ENCODE results near the gene PRPF8. TPM values are rescaled to one million over a fixed set of nuclear protein-coding genes. Genes with fewer than 3 reads are reported as not detected.
A peak's percentile ranks its signal among the peaks of the same experiment; 100 is the strongest.

The PRPF8 gene
- total and polyA plus RNA-seq, 2 of the 13 experiments (the other 11 are each of a cell fraction or from before 2014, with no cell fraction given), result 112 to 179 TPM

DNA sequence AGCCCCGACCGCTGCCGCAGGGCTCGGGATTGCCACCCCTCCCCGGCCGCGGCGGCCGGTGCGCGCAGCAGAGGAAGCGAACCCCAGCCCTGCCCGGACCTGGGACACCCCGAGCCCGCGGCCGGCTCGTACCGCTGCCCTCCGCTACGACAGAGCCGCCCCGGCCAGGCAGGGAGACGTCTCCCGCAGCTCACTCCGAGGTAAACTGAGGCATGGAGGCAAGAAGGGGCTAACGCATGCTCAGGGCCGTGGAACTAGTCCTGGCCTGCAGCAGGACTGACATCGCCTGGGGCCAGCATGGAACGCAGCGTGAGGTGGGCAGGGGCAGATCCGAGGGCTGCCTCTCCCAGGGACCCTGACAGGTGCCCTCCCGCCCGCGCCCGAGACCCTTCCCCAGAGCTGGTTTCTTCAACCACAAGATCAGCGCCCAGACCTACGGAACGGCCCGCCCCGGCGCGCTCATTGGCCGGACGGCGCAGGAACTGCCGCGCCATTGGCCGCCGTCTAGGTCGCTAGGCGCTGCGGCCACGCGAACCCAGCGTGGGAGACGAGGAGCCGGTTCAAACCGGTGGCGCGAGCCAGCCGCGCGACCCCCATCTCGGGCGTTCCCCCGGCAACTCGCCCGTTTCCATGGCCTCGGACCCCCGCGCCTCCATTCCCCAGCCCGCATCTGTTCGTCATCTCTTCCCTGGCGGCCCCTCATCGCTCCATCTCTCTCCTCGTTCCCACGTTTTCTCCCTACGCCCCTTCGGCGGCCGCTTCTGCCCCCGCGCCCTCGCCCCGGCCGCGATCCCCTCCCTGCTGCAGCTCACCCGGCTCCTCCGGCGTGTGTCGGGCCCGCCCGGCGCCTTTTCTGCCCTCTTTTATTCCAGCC lies 56.4 kb downstream of the PRPF8 start, which contains the start of gene SLC43A2 (continued):
- TF ChIP-seq, protein P1, sequence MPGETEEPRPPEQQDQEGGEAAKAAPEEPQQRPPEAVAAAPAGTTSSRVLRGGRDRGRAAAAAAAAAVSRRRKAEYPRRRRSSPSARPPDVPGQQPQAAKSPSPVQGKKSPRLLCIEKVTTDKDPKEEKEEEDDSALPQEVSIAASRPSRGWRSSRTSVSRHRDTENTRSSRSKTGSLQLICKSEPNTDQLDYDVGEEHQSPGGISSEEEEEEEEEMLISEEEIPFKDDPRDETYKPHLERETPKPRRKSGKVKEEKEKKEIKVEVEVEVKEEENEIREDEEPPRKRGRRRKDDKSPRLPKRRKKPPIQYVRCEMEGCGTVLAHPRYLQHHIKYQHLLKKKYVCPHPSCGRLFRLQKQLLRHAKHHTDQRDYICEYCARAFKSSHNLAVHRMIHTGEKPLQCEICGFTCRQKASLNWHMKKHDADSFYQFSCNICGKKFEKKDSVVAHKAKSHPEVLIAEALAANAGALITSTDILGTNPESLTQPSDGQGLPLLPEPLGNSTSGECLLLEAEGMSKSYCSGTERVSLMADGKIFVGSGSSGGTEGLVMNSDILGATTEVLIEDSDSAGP (CRISPR knock-in tag; IDR thresholded peaks at IDR 0.05; ENCODE audit: borderline replicate concordance), result peak; percentile 84
- no peak for TF ChIP-seq ZNF781 (CRISPR knock-in tag; IDR thresholded peaks at IDR 0.05; ENCODE audit: borderline replicate concordance, not compliant biosample characterization)
- TF ChIP-seq ZFP41 (CRISPR knock-in tag; IDR thresholded peaks at IDR 0.05; ENCODE audit: borderline replicate concordance), result 0 out of 2 replicates have a peak, but pooled peaks have one; percentile 30
- TF ChIP-seq, protein P2, sequence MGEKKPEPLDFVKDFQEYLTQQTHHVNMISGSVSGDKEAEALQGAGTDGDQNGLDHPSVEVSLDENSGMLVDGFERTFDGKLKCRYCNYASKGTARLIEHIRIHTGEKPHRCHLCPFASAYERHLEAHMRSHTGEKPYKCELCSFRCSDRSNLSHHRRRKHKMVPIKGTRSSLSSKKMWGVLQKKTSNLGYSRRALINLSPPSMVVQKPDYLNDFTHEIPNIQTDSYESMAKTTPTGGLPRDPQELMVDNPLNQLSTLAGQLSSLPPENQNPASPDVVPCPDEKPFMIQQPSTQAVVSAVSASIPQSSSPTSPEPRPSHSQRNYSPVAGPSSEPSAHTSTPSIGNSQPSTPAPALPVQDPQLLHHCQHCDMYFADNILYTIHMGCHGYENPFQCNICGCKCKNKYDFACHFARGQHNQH (CRISPR knock-in tag; IDR thresholded peaks at IDR 0.05), result peak; percentile 48; the same call in 1 of the 2 replicates
- no peak; the same call in 1 of the 2 replicates for TF ChIP-seq KAT7 (CRISPR knock-in tag; IDR thresholded peaks at IDR 0.05; ENCODE audit: borderline replicate concordance)
- TF ChIP-seq, protein P3, sequence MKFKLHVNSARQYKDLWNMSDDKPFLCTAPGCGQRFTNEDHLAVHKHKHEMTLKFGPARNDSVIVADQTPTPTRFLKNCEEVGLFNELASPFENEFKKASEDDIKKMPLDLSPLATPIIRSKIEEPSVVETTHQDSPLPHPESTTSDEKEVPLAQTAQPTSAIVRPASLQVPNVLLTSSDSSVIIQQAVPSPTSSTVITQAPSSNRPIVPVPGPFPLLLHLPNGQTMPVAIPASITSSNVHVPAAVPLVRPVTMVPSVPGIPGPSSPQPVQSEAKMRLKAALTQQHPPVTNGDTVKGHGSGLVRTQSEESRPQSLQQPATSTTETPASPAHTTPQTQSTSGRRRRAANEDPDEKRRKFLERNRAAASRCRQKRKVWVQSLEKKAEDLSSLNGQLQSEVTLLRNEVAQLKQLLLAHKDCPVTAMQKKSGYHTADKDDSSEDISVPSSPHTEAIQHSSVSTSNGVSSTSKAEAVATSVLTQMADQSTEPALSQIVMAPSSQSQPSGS (CRISPR knock-in tag; IDR thresholded peaks at IDR 0.05), result no peak
- no peak for TF ChIP-seq ZNF644 (CRISPR knock-in tag; IDR thresholded peaks at IDR 0.05; ENCODE audit: low read depth)
- no peak for TF ChIP-seq LCORL (IDR thresholded peaks at IDR 0.05)
- TF ChIP-seq LCORL (CRISPR knock-in tag; IDR thresholded peaks at IDR 0.05), result 0 out of 2 replicates have a peak, but pooled peaks have one; percentile 2
- TF ChIP-seq, protein P4, sequence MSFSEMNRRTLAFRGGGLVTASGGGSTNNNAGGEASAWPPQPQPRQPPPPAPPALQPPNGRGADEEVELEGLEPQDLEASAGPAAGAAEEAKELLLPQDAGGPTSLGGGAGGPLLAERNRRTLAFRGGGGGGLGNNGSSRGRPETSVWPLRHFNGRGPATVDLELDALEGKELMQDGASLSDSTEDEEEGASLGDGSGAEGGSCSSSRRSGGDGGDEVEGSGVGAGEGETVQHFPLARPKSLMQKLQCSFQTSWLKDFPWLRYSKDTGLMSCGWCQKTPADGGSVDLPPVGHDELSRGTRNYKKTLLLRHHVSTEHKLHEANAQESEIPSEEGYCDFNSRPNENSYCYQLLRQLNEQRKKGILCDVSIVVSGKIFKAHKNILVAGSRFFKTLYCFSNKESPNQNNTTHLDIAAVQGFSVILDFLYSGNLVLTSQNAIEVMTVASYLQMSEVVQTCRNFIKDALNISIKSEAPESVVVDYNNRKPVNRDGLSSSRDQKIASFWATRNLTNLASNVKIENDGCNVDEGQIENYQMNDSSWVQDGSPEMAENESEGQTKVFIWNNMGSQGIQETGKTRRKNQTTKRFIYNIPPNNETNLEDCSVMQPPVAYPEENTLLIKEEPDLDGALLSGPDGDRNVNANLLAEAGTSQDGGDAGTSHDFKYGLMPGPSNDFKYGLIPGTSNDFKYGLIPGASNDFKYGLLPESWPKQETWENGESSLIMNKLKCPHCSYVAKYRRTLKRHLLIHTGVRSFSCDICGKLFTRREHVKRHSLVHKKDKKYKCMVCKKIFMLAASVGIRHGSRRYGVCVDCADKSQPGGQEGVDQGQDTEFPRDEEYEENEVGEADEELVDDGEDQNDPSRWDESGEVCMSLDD (CRISPR knock-in tag; IDR thresholded peaks at IDR 0.05; ENCODE audit: borderline replicate concordance), result no peak
- TF ChIP-seq, protein P5, sequence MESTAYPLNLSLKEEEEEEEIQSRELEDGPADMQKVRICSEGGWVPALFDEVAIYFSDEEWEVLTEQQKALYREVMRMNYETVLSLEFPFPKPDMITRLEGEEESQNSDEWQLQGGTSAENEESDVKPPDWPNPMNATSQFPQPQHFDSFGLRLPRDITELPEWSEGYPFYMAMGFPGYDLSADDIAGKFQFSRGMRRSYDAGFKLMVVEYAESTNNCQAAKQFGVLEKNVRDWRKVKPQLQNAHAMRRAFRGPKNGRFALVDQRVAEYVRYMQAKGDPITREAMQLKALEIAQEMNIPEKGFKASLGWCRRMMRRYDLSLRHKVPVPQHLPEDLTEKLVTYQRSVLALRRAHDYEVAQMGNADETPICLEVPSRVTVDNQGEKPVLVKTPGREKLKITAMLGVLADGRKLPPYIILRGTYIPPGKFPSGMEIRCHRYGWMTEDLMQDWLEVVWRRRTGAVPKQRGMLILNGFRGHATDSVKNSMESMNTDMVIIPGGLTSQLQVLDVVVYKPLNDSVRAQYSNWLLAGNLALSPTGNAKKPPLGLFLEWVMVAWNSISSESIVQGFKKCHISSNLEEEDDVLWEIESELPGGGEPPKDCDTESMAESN (CRISPR knock-in tag; conservative IDR thresholded peaks at IDR 0.05), result peak; percentile 46
- TF ChIP-seq HHEX (CRISPR knock-in tag; IDR thresholded peaks at IDR 0.05), result no peak
- TF ChIP-seq, protein P6, sequence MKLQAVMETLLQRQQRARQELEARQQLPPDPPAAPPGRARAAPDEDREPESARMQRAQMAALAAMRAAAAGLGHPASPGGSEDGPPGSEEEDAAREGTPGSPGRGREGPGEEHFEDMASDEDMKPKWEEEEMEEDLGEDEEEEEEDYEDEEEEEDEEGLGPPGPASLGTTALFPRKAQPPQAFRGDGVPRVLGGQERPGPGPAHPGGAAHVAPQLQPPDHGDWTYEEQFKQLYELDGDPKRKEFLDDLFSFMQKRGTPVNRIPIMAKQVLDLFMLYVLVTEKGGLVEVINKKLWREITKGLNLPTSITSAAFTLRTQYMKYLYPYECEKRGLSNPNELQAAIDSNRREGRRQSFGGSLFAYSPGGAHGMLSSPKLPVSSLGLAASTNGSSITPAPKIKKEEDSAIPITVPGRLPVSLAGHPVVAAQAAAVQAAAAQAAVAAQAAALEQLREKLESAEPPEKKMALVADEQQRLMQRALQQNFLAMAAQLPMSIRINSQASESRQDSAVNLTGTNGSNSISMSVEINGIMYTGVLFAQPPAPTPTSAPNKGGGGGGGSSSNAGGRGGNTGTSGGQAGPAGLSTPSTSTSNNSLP (IDR thresholded peaks at IDR 0.05; ENCODE audit: low read depth, low read length), result no peak
- TF ChIP-seq ZIK1 (CRISPR knock-in tag; IDR thresholded peaks at IDR 0.05; ENCODE audit: borderline replicate concordance, low read depth), result peak; percentile 92
- TF ChIP-seq, protein P7, sequence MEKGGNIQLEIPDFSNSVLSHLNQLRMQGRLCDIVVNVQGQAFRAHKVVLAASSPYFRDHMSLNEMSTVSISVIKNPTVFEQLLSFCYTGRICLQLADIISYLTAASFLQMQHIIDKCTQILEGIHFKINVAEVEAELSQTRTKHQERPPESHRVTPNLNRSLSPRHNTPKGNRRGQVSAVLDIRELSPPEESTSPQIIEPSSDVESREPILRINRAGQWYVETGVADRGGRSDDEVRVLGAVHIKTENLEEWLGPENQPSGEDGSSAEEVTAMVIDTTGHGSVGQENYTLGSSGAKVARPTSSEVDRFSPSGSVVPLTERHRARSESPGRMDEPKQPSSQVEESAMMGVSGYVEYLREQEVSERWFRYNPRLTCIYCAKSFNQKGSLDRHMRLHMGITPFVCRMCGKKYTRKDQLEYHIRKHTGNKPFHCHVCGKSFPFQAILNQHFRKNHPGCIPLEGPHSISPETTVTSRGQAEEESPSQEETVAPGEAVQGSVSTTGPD (CRISPR knock-in tag; IDR thresholded peaks at IDR 0.05), result no peak
